Spinal cord (tissue), 10 donors: Measurements from ENCODE around the gene ZNF532. TPM values are rescaled to one million over a fixed set of nuclear protein-coding genes. Genes with fewer than 3 reads are reported as not detected.
"Not testable (repeated sequence)": the region's sequence is repeated elsewhere in the genome, so short reads cannot be mapped to it uniquely, and the experiment has no call there.

Experiments used
- DNase-seq, 6 donors: peaks; one replicate each; pipeline versions ENCODE4 v3.0.0 to v3.0.0-alpha.2; 2013 to 2015; ENCODE audit warnings: low spot score in 6 of 6, low read depth in 4 of 6
- H3K27ac ChIP-seq: one replicate; pipeline ENCODE4 v1.5.1; 2013; ENCODE audit warnings: low read depth, low read length, control low read depth
- H3K27me3 ChIP-seq: one replicate; pipeline ENCODE4 v1.6.1; 2013; ENCODE audit warnings: low read length; ENCODE audit not compliant: control insufficient read depth, insufficient read depth
- H3K36me3 ChIP-seq: one replicate; pipeline ENCODE4 v1.6.1; 2013; ENCODE audit warnings: low read length; ENCODE audit not compliant: control insufficient read depth, insufficient read depth
- H3K4me1 ChIP-seq: one replicate; pipeline ENCODE4 v1.6.1; 2013; ENCODE audit warnings: low read length; ENCODE audit not compliant: control insufficient read depth, insufficient read depth
- H3K4me3 ChIP-seq: one replicate; pipeline ENCODE4 v1.5.1; 2013; ENCODE audit warnings: low read depth, low read length, control low read depth
- H3K9me3 ChIP-seq: one replicate; pipeline ENCODE4 v1.6.1; 2013; ENCODE audit warnings: low read length; ENCODE audit not compliant: control insufficient read depth, insufficient read depth
- WGBS: methylation state at CpG from one replicate; pipeline ENCODE4 v1.1.5; 2013; ENCODE audit warnings: missing lambda C conversion rate; ENCODE audit not compliant: insufficient coverage; 5-methylcytosine and 5-hydroxymethylcytosine counted together
- polyA plus RNA-seq, 2 donors: library from polyadenylated mRNA; unstranded; fragments of 120-200 nt; gene quantifications; one replicate each; pipeline ENCODE4 v1.2.1, GENCODE V29; 2013; ENCODE audit not compliant: insufficient read length in 2 of 2
- total RNA-seq, 2 donors: library from RNA; depleted of rRNA in 1 of 2; stranded (reverse); fragments of 120-200 nt in 1 of 2; fragments of >200 nt in 1 of 2; gene quantifications; one replicate each; pipeline versions ENCODE4 v1.2.3 to v1.2.4, GENCODE V29; 2013 to 2014
- donor health status: healthy.

Gene ZNF532
- total and polyA plus RNA-seq, 4 donors, result 106 to 147 (median 122) TPM

- WGBS, result 100% methylated on average over 1 of the region's 2 CpGs
- peaks cover 3% of the 10 kb centered on the region for H3K4me1 ChIP-seq
- H3K27ac ChIP-seq, result no peak overlapping the region
- peaks cover 9% of the 10 kb centered on the region for H3K9me3 ChIP-seq
- no peaks in the 10 kb centered on the region for H3K27me3 ChIP-seq
- no peaks in the 10 kb centered on the region for H3K36me3 ChIP-seq
- no peak for DNase-seq
- H3K4me3 ChIP-seq, result no peak overlapping the region
Observed at GRCh38 chr18:59013744-59014143, 149.1 kb downstream of the ZNF532 start.

- Histone ChIP-seq H3K9me3 (peaks cover 9% of the 10 kb centered on the region), H3K4me3 (no peak overlapping the region), H3K27me3 (no peaks in the 10 kb centered on the region), H3K27ac (no peak overlapping the region), H3K36me3 (no peaks in the 10 kb centered on the region), H3K4me1 (peaks cover 3% of the 10 kb centered on the region)
- no peak for DNase-seq
- WGBS, result 92% methylated on average over 5 of the region's 5 CpGs
Observed at GRCh38 chr18:59015531-59016152, 151.0 kb downstream of the ZNF532 start.

- H3K4me1 ChIP-seq, result peaks cover 12% of the 10 kb centered on the region
- H3K4me3 ChIP-seq, result no peak overlapping the region
- no peaks in the 10 kb centered on the region for H3K36me3 ChIP-seq
- no peaks in the 10 kb centered on the region for H3K27me3 ChIP-seq
- H3K9me3 ChIP-seq, result peaks cover 9% of the 10 kb centered on the region
- peak overlapping the region; percentile 67 for H3K27ac ChIP-seq
- no peak for DNase-seq
- WGBS, result no CpG with 5 or more reads among the region's 1 CpG
Observed at GRCh38 chr18:59021500-59021899, 156.8 kb downstream of the ZNF532 start.

- peak in 2 of 6 donors; percentile 43 to 58 for DNase-seq
- Histone ChIP-seq H3K27me3 (no peaks in the 10 kb centered on the region), H3K4me1 (peaks cover 12% of the 10 kb centered on the region), H3K9me3 (peaks cover 9% of the 10 kb centered on the region), H3K36me3 (no peaks in the 10 kb centered on the region), H3K4me3 (no peak overlapping the region), H3K27ac (peak overlapping the region; percentile 67)
- WGBS, result 48% methylated on average over 5 of the region's 10 CpGs
Observed at GRCh38 chr18:59022167-59022945, 157.7 kb downstream of the ZNF532 start.

GRCh38 chr18:59024829-59025228, 160.2 kb downstream of the ZNF532 start:
- H3K9me3 ChIP-seq, result no peaks in the 10 kb centered on the region
- H3K27ac ChIP-seq, result peak overlapping the region; percentile 54
- WGBS, result no CpG with 5 or more reads among the region's 3 CpGs
- H3K4me1 ChIP-seq, result peaks cover 16% of the 10 kb centered on the region
- H3K36me3 ChIP-seq, result no peaks in the 10 kb centered on the region
- DNase-seq, result peak in 1 of 6 donors; percentile 46
- H3K27me3 ChIP-seq, result no peaks in the 10 kb centered on the region
- no peak overlapping the region for H3K4me3 ChIP-seq

GRCh38 chr18:59025532-59025931, 160.9 kb downstream of the ZNF532 start:
- not testable (repeated sequence) for H3K9me3 ChIP-seq, H3K27me3 ChIP-seq, DNase-seq, H3K4me3 ChIP-seq, H3K36me3 ChIP-seq
- Histone ChIP-seq H3K4me1 (peaks cover 19% of the 10 kb centered on the region), H3K27ac (peak overlapping the region; percentile 54)
- 100% methylated on average over 1 of the region's 2 CpGs for WGBS

- no peak overlapping the region for H3K4me3 ChIP-seq
- no peaks in the 10 kb centered on the region for H3K36me3 ChIP-seq
- no peak for DNase-seq
- H3K27ac ChIP-seq, result no peak overlapping the region
- no peaks in the 10 kb centered on the region for H3K9me3 ChIP-seq
- peaks cover 20% of the 10 kb centered on the region for H3K4me1 ChIP-seq
- 77% methylated on average over 6 of the region's 6 CpGs for WGBS
- no peaks in the 10 kb centered on the region for H3K27me3 ChIP-seq
Observed at GRCh38 chr18:59026364-59026763, 161.7 kb downstream of the ZNF532 start.

- H3K4me3 ChIP-seq, result no peak overlapping the region
- H3K36me3 ChIP-seq, result no peaks in the 10 kb centered on the region
- no peak for DNase-seq
- no peaks in the 10 kb centered on the region for H3K9me3 ChIP-seq
- no peaks in the 10 kb centered on the region for H3K27me3 ChIP-seq
- peaks cover 26% of the 10 kb centered on the region for H3K4me1 ChIP-seq
- no peak overlapping the region for H3K27ac ChIP-seq
- WGBS, result 88% methylated on average over 8 of the region's 12 CpGs
Observed at GRCh38 chr18:59026831-59027410, 162.2 kb downstream of the ZNF532 start.

- peak in 2 of 6 donors; percentile 66 to 75 for DNase-seq
- Histone ChIP-seq H3K27me3 (no peaks in the 10 kb centered on the region), H3K36me3 (no peaks in the 10 kb centered on the region), H3K4me3 (no peak overlapping the region), H3K9me3 (no peaks in the 10 kb centered on the region), H3K4me1 (peaks cover 14% of the 10 kb centered on the region), H3K27ac (peak overlapping the region; percentile 84)
- 54% methylated on average over 19 of the region's 23 CpGs for WGBS
Observed at GRCh38 chr18:59029663-59030429, 165.2 kb downstream of the ZNF532 start.
